Measurements from ENCODE around the gene TBX18. TPM values are rescaled to one million over a fixed set of nuclear protein-coding genes. Genes with fewer than 3 reads are reported as not detected.

The TBX18 gene
- total RNA-seq, 1 experiment from 2014 or later: not detected

DNA sequence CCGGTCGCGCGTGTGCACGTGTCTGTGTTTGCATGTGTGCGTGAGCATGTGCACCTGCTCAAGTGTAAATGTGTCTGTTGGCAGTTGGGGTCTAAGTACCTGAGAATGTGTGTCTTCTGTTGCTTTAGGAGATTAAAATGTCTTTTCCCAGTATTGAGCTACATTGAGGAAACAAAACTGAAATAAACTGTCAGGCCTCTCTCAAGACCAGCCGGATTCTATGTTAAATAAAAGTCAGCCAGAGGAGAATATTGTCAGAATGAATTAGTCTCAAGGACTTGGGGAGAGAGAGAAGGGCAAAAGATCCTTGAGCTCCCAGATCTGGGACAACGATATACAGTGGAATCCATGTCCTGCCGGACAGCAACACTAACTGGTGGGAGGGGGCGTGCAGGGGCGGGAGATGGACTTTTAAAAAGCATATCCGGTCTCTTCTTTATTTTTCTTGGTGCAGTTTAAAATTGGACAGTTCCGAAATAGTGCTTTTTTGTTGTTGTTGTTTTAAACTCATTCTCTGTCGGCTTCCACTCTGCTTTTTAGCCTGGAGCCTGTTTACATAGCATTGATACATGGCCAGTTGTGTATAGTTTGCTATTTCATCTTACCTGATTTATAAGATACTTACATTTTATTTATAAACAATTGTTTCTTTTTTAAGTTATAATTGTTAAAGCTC lies 3.3 kb upstream of the TBX18 start:
- TF ChIP-seq, protein P1, sequence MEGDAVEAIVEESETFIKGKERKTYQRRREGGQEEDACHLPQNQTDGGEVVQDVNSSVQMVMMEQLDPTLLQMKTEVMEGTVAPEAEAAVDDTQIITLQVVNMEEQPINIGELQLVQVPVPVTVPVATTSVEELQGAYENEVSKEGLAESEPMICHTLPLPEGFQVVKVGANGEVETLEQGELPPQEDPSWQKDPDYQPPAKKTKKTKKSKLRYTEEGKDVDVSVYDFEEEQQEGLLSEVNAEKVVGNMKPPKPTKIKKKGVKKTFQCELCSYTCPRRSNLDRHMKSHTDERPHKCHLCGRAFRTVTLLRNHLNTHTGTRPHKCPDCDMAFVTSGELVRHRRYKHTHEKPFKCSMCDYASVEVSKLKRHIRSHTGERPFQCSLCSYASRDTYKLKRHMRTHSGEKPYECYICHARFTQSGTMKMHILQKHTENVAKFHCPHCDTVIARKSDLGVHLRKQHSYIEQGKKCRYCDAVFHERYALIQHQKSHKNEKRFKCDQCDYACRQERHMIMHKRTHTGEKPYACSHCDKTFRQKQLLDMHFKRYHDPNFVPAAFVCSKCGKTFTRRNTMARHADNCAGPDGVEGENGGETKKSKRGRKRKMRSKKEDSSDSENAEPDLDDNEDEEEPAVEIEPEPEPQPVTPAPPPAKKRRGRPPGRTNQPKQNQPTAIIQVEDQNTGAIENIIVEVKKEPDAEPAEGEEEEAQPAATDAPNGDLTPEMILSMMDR (conservative IDR thresholded peaks at IDR 0.05): no peak
- no peak overlapping the region for H2AK5ac ChIP-seq (ENCODE audit: insufficient read length, low read length)
- H3K9me3 ChIP-seq (ENCODE audit: control insufficient read depth, low read depth, low read length): no peaks in the 10 kb centered on the region
- H3K79me1 ChIP-seq (ENCODE audit: insufficient read depth, low read depth, low read length, poor library complexity, severe bottlenecking): no peaks in the 10 kb centered on the region
- peak overlapping the region; percentile 28 for H3K4me2 ChIP-seq (ENCODE audit: insufficient read depth, insufficient read length, low read length)
- H3K79me2 ChIP-seq (ENCODE audit: insufficient read depth, low read length): no peaks in the 10 kb centered on the region
- no peak overlapping the region for H3K9ac ChIP-seq (ENCODE audit: extremely low read depth, insufficient read length, low read length)
- H3K4ac ChIP-seq (ENCODE audit: low read depth, low read length): no peak overlapping the region
- H4K8ac ChIP-seq (replicated peaks; ENCODE audit: insufficient read length, low read depth, low read length): no peak overlapping the region
- H3K27ac Mint-ChIP-seq: no peak overlapping the region; a peak in 1 of 7 replicates
- no CpG with 5 or more reads among the region's 14 CpGs for WGBS (ENCODE audit: extremely low coverage, insufficient read length, low lambda C conversion rate)
- no peak overlapping the region for H3K56ac ChIP-seq (ENCODE audit: insufficient read length, low read depth, low read length)
- no peak overlapping the region for H3T11ph ChIP-seq (ENCODE audit: low read length)
- H2BK5ac ChIP-seq (ENCODE audit: insufficient read length, low read length): no peak overlapping the region
- no peak overlapping the region for H2BK20ac ChIP-seq (ENCODE audit: low read depth, low read length, poor library complexity, severe bottlenecking)
- no peak overlapping the region for H3K27ac ChIP-seq (ENCODE audit: insufficient read length, low read depth, low read length)
- H2BK12ac ChIP-seq (ENCODE audit: insufficient read length, low read depth, low read length): no peak overlapping the region
- H3K18ac ChIP-seq (ENCODE audit: insufficient read length, low read depth, low read length): no peak overlapping the region
- no peaks in the 10 kb centered on the region; the same call in 1 of the 2 replicates for H3K4me1 ChIP-seq (ENCODE audit: insufficient read depth, low read length)
- H3K14ac ChIP-seq (ENCODE audit: insufficient read depth, low read length): no peak overlapping the region
- H4K5ac ChIP-seq (ENCODE audit: insufficient read length, low read depth, low read length): no peak overlapping the region
- DNase-seq: no peak
- no peak overlapping the region for H4K91ac ChIP-seq (ENCODE audit: insufficient read length, low read depth, low read length)
- H3K23me2 ChIP-seq (ENCODE audit: insufficient read length, low read depth, low read length, poor library complexity, severe bottlenecking): peaks cover 19% of the 10 kb centered on the region
- peaks cover 20 to 42% of the 10 kb centered on the region in 2 experiments for H3K4me1 Mint-ChIP-seq
- H3K23ac ChIP-seq (ENCODE audit: insufficient read length, low read depth, low read length): no peak overlapping the region
- peaks cover 77% of the 10 kb centered on the region for H3K27me3 ChIP-seq (ENCODE audit: insufficient read depth, low read length)
- H3K9me3 Mint-ChIP-seq: peaks cover 0 to 12% of the 10 kb centered on the region in 2 experiments; a peak in 2 of 5 replicates
- no peaks in the 10 kb centered on the region for H4K20me1 ChIP-seq (ENCODE audit: control insufficient read depth, insufficient read depth, insufficient read length)
- peak overlapping the region in 1 of 2 experiments; percentile 75; a peak in 2 of 5 replicates for H3K4me3 Mint-ChIP-seq
- no peak overlapping the region for H2BK15ac ChIP-seq (ENCODE audit: low read depth, low read length)
- no peaks in the 10 kb centered on the region; a peak in 1 of 7 replicates for H3K36me3 Mint-ChIP-seq (ENCODE audit: insufficient read depth in 1 of 3, low read depth in 3 of 3)
- no peak overlapping the region for H2BK120ac ChIP-seq (ENCODE audit: low read depth, low read length, poor library complexity, severe bottlenecking)
- H2AFZ ChIP-seq (ENCODE audit: low read length): no peak overlapping the region
- peaks cover 100% of the 10 kb centered on the region for H3K27me3 Mint-ChIP-seq (ENCODE audit: low read depth)

Data from H9 (cell line).